Coronary artery (tissue), 2 donors: ENCODE results near the gene SPATA16.

Experiments used
- DNase-seq: peaks from one replicate; pipeline ENCODE4 v3.0.0-alpha.2; 2017; ENCODE audit warnings: low spot score
- H3K27ac ChIP-seq, 2 donors: fragments of 200-600 bp; sonication (generic); one replicate each; pipeline ENCODE4 v1.5.1; 2016 to 2019
- H3K4me3 ChIP-seq: fragments of 200-600 bp; sonication (generic); 2 replicates; pipeline ENCODE4 v1.5.1; 2016; ENCODE audit warnings: mild to moderate bottlenecking, moderate library complexity
- CTCF ChIP-seq: fragments of 200-600 bp; sonication (generic); IDR thresholded peaks from one replicate; pipeline ENCODE4 v1.5.1; 2019; ENCODE audit warnings: antibody characterized with exemption

Gene SPATA16

GRCh38 chr3:172915911-172916514 lies 225.0 kb downstream of the SPATA16 start:
- no peak for TF ChIP-seq CTCF
- no peak for DNase-seq
- H3K4me3 ChIP-seq, result no peak overlapping the region
- H3K27ac ChIP-seq, result no peak overlapping the region

GRCh38 chr3:172914854-172915253 lies 226.2 kb downstream of the SPATA16 start:
- TF ChIP-seq CTCF, result no peak
- Histone ChIP-seq H3K4me3 (no peak overlapping the region), H3K27ac (no peak overlapping the region)
- DNase-seq, result no peak

- Histone ChIP-seq H3K4me3 (no peak overlapping the region), H3K27ac (no peak overlapping the region)
- TF ChIP-seq CTCF, result no peak
- DNase-seq, result no peak
Measured at GRCh38 chr3:172913911-172914655, 227.0 kb downstream of the SPATA16 start.

GRCh38 chr3:172911142-172911541 lies 229.9 kb downstream of the SPATA16 start:
- no peak for DNase-seq
- no peak for TF ChIP-seq CTCF
- Histone ChIP-seq H3K4me3 (no peak overlapping the region), H3K27ac (no peak overlapping the region)

- DNase-seq, result no peak
- no peak overlapping the region for H3K27ac ChIP-seq
- TF ChIP-seq CTCF, result no peak
- H3K4me3 ChIP-seq, result no peak overlapping the region
Measured at GRCh38 chr3:172908771-172909270, 232.2 kb downstream of the SPATA16 start.

GRCh38 chr3:172905451-172905850 lies 235.6 kb downstream of the SPATA16 start:
- Histone ChIP-seq H3K27ac (no peak overlapping the region), H3K4me3 (no peak overlapping the region)
- no peak for TF ChIP-seq CTCF
- DNase-seq, result no peak
